H9 (cell line): ENCODE data around the gene NAA35. TPM values are rescaled to one million over a fixed set of nuclear protein-coding genes. Genes with fewer than 3 reads are reported as not detected.

ENCODE experiments used
- DNase-seq: peaks from one replicate; pipeline ENCODE4 v3.0.0-alpha.2; 2017
- H2AFZ ChIP-seq: one replicate; pipeline ENCODE4 v1.6.1; 2013; ENCODE audit warnings: mild to moderate bottlenecking, low read length, control low read depth, moderate library complexity
- H2AK5ac ChIP-seq: 2 replicates; pipeline ENCODE4 v1.6.1; 2013; ENCODE audit warnings: low read length, control low read depth, mixed read lengths; ENCODE audit not compliant: insufficient read length
- H2BK120ac ChIP-seq: one replicate; pipeline ENCODE4 v1.6.1; 2013; ENCODE audit warnings: low read depth, mild to moderate bottlenecking, low read length, control low read depth, inconsistent platforms; ENCODE audit not compliant: poor library complexity, severe bottlenecking
- H2BK12ac ChIP-seq: 2 replicates; pipeline ENCODE4 v1.6.1; 2013; ENCODE audit warnings: low read length, control low read depth, mixed read lengths, low read depth; ENCODE audit not compliant: insufficient read length
- H2BK15ac ChIP-seq: 2 replicates; pipeline ENCODE4 v1.6.1; 2013; ENCODE audit warnings: low read depth, low read length, control low read depth
- H2BK20ac ChIP-seq: one replicate; pipeline ENCODE4 v1.6.1; 2013; ENCODE audit warnings: low read depth, mild to moderate bottlenecking, low read length, control low read depth, inconsistent platforms; ENCODE audit not compliant: poor library complexity, severe bottlenecking
- H2BK5ac ChIP-seq: 2 replicates; pipeline ENCODE4 v1.6.1; 2013; ENCODE audit warnings: low read length, control low read depth, mixed read lengths; ENCODE audit not compliant: insufficient read length
- H3K14ac ChIP-seq: 2 replicates; pipeline ENCODE4 v1.6.1; 2013; ENCODE audit warnings: low read length, control low read depth; ENCODE audit not compliant: insufficient read depth
- H3K18ac ChIP-seq: 2 replicates; pipeline ENCODE4 v1.6.1; 2013; ENCODE audit warnings: low read depth, mild to moderate bottlenecking, mixed read lengths, low read length, control low read depth; ENCODE audit not compliant: insufficient read length
- H3K23ac ChIP-seq: 2 replicates; pipeline ENCODE4 v1.6.1; 2013; ENCODE audit warnings: low read length, control low read depth, mixed read lengths, low read depth; ENCODE audit not compliant: insufficient read length
- H3K23me2 ChIP-seq: 2 replicates; pipeline ENCODE4 v1.6.1; 2013; ENCODE audit warnings: low read depth, mild to moderate bottlenecking, mixed read lengths, low read length, control low read depth; ENCODE audit not compliant: insufficient read length, poor library complexity, severe bottlenecking
- H3K27ac ChIP-seq: 2 replicates; pipeline ENCODE4 v1.5.1; 2013; ENCODE audit warnings: low read length, control low read depth, mixed read lengths, low read depth; ENCODE audit not compliant: insufficient read length
- H3K27me3 ChIP-seq: 2 replicates; pipeline ENCODE4 v1.6.1; 2013; ENCODE audit warnings: low read length, control low read depth, inconsistent platforms; ENCODE audit not compliant: insufficient read depth
- H3K4ac ChIP-seq: 2 replicates; pipeline ENCODE4 v1.6.1; 2013; ENCODE audit warnings: low read depth, mild to moderate bottlenecking, control low read depth, inconsistent platforms, low read length, moderate library complexity
- H3K4me1 ChIP-seq: 2 replicates; pipeline ENCODE4 v1.6.1; 2013; ENCODE audit warnings: low read length, control low read depth, inconsistent platforms; ENCODE audit not compliant: insufficient read depth
- H3K4me2 ChIP-seq: 2 replicates; pipeline ENCODE4 v1.6.1; 2013; ENCODE audit warnings: low read length, control low read depth, mixed read lengths; ENCODE audit not compliant: insufficient read length, insufficient read depth
- H3K56ac ChIP-seq: 2 replicates; pipeline ENCODE4 v1.6.1; 2013; ENCODE audit warnings: low read depth, mild to moderate bottlenecking, mixed read lengths, low read length, control low read depth; ENCODE audit not compliant: insufficient read length
- H3K79me1 ChIP-seq: 2 replicates; pipeline ENCODE4 v1.6.1; 2013; ENCODE audit warnings: low read depth, mild to moderate bottlenecking, moderate library complexity, low read length, control low read depth, inconsistent platforms; ENCODE audit not compliant: insufficient read depth, poor library complexity, severe bottlenecking
- H3K79me2 ChIP-seq: 2 replicates; pipeline ENCODE4 v1.6.1; 2013; ENCODE audit warnings: low read length, control low read depth, inconsistent platforms; ENCODE audit not compliant: insufficient read depth
- H3K9ac ChIP-seq: 2 replicates; pipeline ENCODE4 v1.6.1; 2013; ENCODE audit warnings: low read length, control low read depth, mixed read lengths; ENCODE audit not compliant: insufficient read length; ENCODE audit errors: extremely low read depth
- H3K9me3 ChIP-seq: one replicate; pipeline ENCODE4 v1.6.1; 2013; ENCODE audit warnings: low read depth, low read length, inconsistent platforms; ENCODE audit not compliant: control insufficient read depth
- H3T11ph ChIP-seq: one replicate; pipeline ENCODE4 v1.6.1; 2013; ENCODE audit warnings: mild to moderate bottlenecking, low read length, control low read depth, inconsistent platforms
- H4K20me1 ChIP-seq: one replicate; pipeline ENCODE4 v1.6.1; 2013; ENCODE audit not compliant: control insufficient read depth, insufficient read length, insufficient read depth
- H4K5ac ChIP-seq: 2 replicates; pipeline ENCODE4 v1.6.1; 2013; ENCODE audit warnings: low read depth, mild to moderate bottlenecking, mixed read lengths, low read length, control low read depth; ENCODE audit not compliant: insufficient read length
- H4K8ac ChIP-seq: replicated peaks from 2 replicates; pipeline ENCODE4 v1.6.1; 2013; ENCODE audit warnings: low read length, control low read depth, mixed read lengths, low read depth; ENCODE audit not compliant: insufficient read length
- H4K91ac ChIP-seq: 2 replicates; pipeline ENCODE4 v1.6.1; 2013; ENCODE audit warnings: low read depth, mild to moderate bottlenecking, moderate library complexity, mixed read lengths, low read length, control low read depth; ENCODE audit not compliant: insufficient read length
- H3K27ac Mint-ChIP-seq, 3 experiments: 2 replicates in 2 of 3; 3 replicates in 1 of 3; pipeline ENCODE4 v1.8.0; 2020 to 2021; ENCODE audit warnings: mixed read lengths in 3 of 3, mild to moderate bottlenecking in 1 of 3, moderate library complexity in 1 of 3
- H3K27me3 Mint-ChIP-seq: 2 replicates; pipeline ENCODE4 v1.8.0; 2021; ENCODE audit warnings: low read depth, mild to moderate bottlenecking, moderate library complexity, mixed read lengths
- H3K36me3 Mint-ChIP-seq, 3 experiments: 2 replicates in 2 of 3; 3 replicates in 1 of 3; pipeline ENCODE4 v1.8.0; 2020 to 2021; ENCODE audit warnings: low read depth in 3 of 3, mixed read lengths in 3 of 3; ENCODE audit not compliant: insufficient read depth in 1 of 3
- H3K4me1 Mint-ChIP-seq, 2 experiments: 2 replicates each; pipeline ENCODE4 v1.8.0; 2020; ENCODE audit warnings: mixed read lengths in 2 of 2
- H3K4me3 Mint-ChIP-seq, 2 experiments: 2 replicates in 1 of 2; 3 replicates in 1 of 2; pipeline ENCODE4 v1.8.0; 2020 to 2021; ENCODE audit warnings: mild to moderate bottlenecking in 2 of 2, mixed read lengths in 2 of 2, moderate library complexity in 1 of 2
- H3K9me3 Mint-ChIP-seq, 2 experiments: 2 replicates in 1 of 2; 3 replicates in 1 of 2; pipeline ENCODE4 v1.8.0; 2020; ENCODE audit warnings: mild to moderate bottlenecking in 2 of 2, mixed read lengths in 2 of 2, moderate library complexity in 1 of 2
- total RNA-seq: library from RNA; stranded (reverse); gene quantifications from 2 replicates; pipeline ENCODE4 v1.2.1, GENCODE V29; 2021
- TF ChIP-seq, protein P1 (sequence below): fragments of 200-600 bp; sonication (generic); conservative IDR thresholded peaks from 3 replicates; pipeline ENCODE4 v1.8.0; 2021; ENCODE audit warnings: antibody characterized with exemption, mild to moderate bottlenecking

The NAA35 gene
- total RNA-seq, 1 experiment from 2014 or later: 38.6 TPM

DNA sequence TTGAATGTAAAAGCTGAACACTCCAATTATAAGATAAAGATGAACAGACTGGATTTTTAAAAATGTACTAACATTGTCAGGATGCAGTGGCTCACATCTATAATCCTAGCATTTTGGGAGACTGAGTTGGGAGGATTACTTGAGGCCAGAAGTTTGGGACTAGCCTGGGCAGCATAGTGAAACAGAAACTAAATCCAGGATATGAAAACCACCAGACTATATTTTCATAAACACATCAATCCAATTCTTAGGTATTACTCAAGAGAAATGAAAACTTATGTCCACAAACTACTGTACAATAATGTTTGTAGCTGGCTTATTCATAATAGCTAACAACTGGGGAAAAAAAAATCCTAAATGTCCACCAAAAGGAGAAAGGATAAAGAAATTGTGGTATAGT is 26.8 kb upstream of the NAA35 start:
- H3K4me1 ChIP-seq: no peaks in the 10 kb centered on the region
- no peak overlapping the region for H3K18ac ChIP-seq
- no peaks in the 10 kb centered on the region for H3K9me3 ChIP-seq
- no peak overlapping the region for H3K9ac ChIP-seq
- H3K4me2 ChIP-seq: no peak overlapping the region
- no peaks in the 10 kb centered on the region for H4K20me1 ChIP-seq
- no peaks in the 10 kb centered on the region for H3K23me2 ChIP-seq
- H4K5ac ChIP-seq: no peak overlapping the region
- H3K4ac ChIP-seq: no peak overlapping the region
- no peak overlapping the region for H3K14ac ChIP-seq
- H2BK15ac ChIP-seq: no peak overlapping the region
- H3K27ac ChIP-seq: no peak overlapping the region
- no peak overlapping the region for H3K23ac ChIP-seq
- H3K36me3 Mint-ChIP-seq: no peaks in the 10 kb centered on the region
- no peak overlapping the region for H3K4me3 Mint-ChIP-seq
- no peak overlapping the region for H4K8ac ChIP-seq
- no peaks in the 10 kb centered on the region for H3K4me1 Mint-ChIP-seq
- no peak overlapping the region for H2AK5ac ChIP-seq
- H2AFZ ChIP-seq: no peak overlapping the region
- no peak overlapping the region for H3K56ac ChIP-seq
- H4K91ac ChIP-seq: no peak overlapping the region
- H3K9me3 Mint-ChIP-seq: no peaks in the 10 kb centered on the region
- no peak overlapping the region for H2BK5ac ChIP-seq
- no peaks in the 10 kb centered on the region for H3K79me1 ChIP-seq
- H2BK20ac ChIP-seq: no peak overlapping the region
- TF ChIP-seq, protein P1, sequence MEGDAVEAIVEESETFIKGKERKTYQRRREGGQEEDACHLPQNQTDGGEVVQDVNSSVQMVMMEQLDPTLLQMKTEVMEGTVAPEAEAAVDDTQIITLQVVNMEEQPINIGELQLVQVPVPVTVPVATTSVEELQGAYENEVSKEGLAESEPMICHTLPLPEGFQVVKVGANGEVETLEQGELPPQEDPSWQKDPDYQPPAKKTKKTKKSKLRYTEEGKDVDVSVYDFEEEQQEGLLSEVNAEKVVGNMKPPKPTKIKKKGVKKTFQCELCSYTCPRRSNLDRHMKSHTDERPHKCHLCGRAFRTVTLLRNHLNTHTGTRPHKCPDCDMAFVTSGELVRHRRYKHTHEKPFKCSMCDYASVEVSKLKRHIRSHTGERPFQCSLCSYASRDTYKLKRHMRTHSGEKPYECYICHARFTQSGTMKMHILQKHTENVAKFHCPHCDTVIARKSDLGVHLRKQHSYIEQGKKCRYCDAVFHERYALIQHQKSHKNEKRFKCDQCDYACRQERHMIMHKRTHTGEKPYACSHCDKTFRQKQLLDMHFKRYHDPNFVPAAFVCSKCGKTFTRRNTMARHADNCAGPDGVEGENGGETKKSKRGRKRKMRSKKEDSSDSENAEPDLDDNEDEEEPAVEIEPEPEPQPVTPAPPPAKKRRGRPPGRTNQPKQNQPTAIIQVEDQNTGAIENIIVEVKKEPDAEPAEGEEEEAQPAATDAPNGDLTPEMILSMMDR: no peak
- no peaks in the 10 kb centered on the region for H3K27me3 ChIP-seq
- H2BK12ac ChIP-seq: no peak overlapping the region
- no peak for DNase-seq
- H3K79me2 ChIP-seq: no peaks in the 10 kb centered on the region
- H2BK120ac ChIP-seq: no peak overlapping the region
- H3K27ac Mint-ChIP-seq: no peak overlapping the region
- no peaks in the 10 kb centered on the region for H3K27me3 Mint-ChIP-seq
- H3T11ph ChIP-seq: no peak overlapping the region
